ENCODE data around the gene VAV2. TPM values are rescaled to one million over a fixed set of nuclear protein-coding genes. Genes with fewer than 3 reads are reported as not detected.

Gene VAV2
- total RNA-seq, 1 donor from 2014 or later, result 9.1 TPM

- ATAC-seq, result peak; percentile 91
Observed at GRCh38 chr9:133874060-133874657, 118.0 kb downstream of the VAV2 start.

DNA sequence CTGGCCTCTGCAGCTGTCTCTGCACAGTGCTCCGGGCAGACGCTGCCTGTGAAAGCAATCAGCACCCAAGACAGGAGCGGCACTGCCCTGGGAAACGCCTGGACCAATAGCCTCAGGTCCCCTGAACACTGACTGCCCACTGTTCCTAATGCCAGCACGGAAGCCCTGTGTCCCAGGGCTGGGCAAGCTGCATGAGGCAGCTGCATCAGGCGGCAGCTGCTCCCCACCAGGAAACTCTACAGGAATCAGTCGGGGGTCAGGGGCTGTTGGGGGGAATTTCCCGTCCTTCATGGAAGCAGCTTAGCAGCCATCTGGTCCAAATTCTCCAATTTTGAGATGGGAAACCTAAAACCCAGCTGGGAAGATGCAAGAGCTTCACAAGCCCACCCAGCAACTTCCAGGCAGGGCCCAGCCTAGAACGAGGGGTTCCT, 118.6 kb downstream of the VAV2 start:
- no peak for ATAC-seq

DNA sequence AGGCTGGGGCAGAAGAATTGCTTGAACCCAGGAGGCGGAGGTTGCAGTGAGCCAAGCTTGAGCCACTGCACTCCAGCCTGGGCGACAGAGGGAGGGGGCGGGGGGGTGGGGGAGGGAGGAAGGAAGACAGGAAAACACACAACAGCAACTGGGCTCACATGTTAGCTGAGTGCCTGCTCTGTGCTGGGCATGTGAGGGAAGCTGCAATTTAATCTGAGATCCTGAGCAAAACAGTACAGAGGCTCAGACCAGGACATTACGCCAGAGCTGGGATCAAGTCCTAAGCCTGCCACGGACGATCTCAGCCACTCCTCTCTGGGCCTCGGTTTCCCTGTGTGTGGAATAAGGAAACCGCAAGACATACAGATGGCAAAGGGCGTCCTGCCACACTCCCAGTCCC, 119.1 kb downstream of the VAV2 start:
- ATAC-seq, result no peak

DNA sequence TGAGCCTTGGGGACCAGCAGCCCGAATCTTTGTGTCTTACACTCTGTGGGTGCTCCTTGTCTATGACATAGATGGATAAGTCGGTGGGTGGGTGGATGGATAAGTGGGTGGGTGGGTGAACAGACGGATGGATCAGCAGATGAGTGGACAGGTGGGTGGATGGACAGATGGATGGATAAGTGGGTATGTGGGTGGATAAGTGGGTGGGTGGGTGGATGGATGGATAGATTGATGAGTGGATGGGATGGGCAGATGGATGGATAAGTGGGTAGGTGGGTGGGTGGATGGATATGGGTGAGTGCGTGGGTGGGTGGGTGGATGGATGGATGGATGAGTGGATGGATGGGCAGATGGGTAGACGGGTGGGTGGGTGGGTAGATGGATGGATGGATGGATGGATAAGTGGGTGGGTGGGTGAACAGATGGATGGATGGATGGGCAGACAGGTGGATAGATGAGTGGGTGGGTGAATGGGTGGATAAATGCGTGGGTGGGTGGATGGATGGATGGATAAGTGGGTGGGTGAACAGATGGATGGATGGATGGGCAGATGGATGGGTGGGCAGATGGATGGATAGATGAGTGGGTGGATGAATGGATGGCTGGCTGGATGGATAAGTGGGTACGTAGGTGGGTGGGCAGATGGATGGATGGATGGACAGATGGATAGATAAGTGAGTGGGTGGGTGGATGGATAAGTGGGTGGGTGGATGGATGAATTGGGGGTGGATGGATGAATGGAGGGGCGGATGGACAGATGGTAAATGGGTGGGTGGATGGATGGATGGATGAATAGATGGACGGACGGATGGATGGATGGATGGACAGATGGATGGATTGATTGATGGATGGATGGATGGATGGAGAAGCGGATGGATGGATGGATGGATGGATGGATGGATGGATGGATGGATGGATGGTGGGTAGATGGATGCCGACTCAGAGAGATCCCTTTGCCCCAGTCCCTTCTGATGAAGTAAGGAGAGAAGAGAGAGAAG, 121.2 kb downstream of the VAV2 start:
- no peak for ATAC-seq

DNA sequence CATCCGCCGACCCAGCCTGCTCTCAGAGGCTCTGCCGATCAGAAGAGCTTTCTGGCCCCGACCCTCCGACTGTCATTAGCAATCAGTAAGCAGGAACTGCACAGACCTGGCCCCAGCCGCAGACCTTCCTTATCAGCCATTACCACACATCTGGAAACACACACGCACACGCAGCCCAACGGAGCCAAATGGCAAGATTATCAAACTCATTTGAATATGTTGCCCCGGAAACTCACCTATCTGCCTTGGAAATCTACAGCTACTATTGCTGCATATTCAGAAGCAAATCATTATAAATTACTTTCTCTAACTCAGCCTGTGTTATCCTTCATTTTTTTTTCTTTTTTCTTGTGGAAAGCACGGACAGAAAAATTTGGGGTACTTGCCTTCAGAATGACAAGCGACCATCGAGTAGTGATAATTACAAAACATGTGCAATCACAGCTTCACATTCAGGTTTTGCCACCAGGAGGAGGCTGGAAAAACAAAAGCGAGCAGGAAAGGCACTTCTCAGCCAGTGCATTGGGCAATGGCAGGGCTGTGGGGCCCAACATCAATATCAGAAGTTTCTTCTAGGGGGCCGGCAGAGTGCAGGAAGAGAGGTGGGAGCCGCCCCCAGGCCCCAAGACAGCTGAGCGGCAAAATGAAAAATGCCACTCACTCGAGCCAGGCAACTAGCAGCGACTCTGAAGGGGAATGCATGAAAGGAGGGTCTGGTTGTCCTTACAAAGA, 122.3 kb downstream of the VAV2 start:
- ATAC-seq, result no peak

DNA sequence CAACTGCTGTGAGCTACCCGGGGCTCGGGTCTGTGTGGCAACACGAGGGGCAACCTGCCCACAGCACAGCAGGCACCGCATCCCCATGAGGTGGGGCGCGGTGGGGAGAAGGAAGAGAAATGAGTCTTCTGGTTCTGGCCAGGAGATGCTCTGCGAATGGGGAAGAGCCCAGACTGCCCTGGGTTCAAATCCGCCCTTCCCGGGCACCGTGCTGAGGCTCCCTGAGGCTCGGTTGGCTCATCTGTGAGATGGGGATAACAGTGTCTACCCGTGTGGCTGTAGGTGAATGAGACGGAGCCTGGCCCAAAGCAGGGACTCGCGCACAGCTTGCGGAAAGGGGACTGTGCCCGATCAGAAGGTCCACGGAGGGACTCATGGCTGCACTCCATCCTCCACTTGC, 123.9 kb downstream of the VAV2 start:
- no peak for ATAC-seq

- no peak for ATAC-seq
Observed at GRCh38 chr9:133866946-133867345, 125.2 kb downstream of the VAV2 start.

GRCh38 chr9:133864011-133864410, 128.1 kb downstream of the VAV2 start:
- ATAC-seq, result no peak

DNA sequence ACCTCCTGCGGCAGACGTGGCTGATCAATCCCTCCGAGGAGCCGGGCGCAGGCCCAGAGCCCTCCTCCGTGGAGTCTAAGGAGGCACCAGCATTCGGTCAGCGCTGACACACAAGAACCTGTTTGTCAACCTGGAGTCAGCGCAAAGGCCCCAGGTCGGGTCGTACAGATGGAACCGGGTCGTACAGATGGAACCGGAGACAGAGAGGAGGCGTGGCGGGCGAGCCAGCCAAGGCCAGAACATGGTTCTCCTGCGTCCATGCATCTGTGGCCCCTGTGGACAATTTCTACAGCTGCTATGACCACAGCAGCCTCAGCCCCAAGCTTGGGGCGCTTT, 128.9 kb downstream of the VAV2 start:
- no peak for ATAC-seq

- no peak for ATAC-seq
Observed at GRCh38 chr9:133862585-133863256, 129.4 kb downstream of the VAV2 start.

- ATAC-seq, result no peak
Observed at GRCh38 chr9:133861692-133862091, 130.4 kb downstream of the VAV2 start.

- ATAC-seq, result no peak
Observed at GRCh38 chr9:133861086-133861485, 131.0 kb downstream of the VAV2 start.

DNA sequence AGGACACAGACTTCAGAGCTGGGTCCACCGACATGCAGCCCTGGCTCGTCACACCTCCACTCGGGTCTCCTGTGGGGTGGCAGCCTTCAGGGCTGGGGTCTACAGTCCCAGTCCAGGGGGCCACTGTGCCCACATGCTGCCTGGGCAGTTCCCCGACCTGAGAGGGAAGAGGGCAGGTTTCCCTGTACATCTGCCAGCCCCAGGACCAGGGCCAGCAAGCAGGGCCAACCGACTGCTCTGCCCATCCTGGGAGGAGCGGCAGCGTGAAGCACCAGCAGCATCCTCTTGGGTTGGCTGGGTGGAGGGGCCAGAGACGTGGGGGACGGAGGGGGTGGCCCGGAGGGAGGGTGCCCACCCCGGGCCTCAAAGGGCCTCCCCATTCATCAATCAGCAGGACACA, 133.4 kb downstream of the VAV2 start:
- ATAC-seq, result no peak

- ATAC-seq, result no peak
Observed at GRCh38 chr9:133857639-133858038, 134.5 kb downstream of the VAV2 start.

DNA sequence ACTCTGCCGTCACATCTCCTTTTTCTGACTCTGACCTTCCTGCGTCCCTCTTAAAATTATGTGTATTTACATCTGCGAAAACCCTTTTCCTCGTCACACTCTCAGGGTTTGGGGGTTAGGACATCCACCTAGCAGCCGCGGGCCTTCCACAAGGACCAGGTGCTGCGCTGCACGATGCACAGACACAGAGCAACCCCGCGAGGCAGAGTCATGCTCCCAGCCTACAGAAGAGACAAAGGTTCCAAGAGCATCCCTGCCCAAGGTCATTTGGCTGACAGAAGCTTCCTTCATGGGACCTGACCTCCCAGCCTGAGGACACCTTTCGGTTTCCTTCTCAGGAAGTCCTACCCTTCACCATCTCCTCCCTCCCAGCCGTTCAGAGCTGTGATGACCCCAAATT, 135.3 kb downstream of the VAV2 start:
- ATAC-seq, result no peak

- ATAC-seq, result no peak
Observed at GRCh38 chr9:133855802-133856521, 136.2 kb downstream of the VAV2 start.

DNA sequence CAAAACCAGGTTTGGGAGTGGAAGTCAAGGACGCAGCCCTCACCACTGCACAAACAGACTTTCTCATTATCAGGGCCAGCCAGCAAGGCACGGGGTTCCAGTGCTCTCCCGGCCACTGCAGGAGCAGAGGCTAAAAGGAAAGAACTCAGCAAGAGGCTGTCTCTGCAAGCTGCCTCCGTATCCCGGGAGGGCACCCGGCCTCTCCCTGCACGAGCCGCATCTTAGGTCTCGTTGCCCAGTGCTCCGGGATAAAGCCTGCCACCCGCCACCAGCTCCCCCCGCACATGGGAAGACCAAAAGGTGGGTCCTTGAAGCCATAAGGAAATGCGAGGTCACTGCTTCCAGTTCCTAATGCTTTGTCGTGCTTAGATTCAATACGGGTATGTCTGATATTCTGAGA, 136.8 kb downstream of the VAV2 start:
- ATAC-seq, result no peak

- ATAC-seq, result no peak
Observed at GRCh38 chr9:133854765-133855164, 137.4 kb downstream of the VAV2 start.

DNA sequence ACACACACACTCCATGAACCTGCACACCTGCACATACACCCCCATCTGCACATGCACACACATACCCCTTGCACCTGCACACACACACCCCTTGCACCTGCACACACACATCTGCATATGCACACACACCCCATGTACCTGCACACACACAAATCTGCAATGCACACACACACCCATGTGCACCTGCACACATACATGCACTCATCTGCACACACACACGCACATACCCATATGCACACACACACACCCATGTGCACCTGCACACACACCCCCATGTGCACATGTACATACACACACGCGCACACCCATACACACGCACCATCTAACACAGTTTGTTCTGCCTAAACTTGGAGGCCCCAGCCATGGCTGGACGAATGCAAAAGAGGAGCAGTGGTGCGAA, 138.1 kb downstream of the VAV2 start:
- ATAC-seq, result no peak

DNA sequence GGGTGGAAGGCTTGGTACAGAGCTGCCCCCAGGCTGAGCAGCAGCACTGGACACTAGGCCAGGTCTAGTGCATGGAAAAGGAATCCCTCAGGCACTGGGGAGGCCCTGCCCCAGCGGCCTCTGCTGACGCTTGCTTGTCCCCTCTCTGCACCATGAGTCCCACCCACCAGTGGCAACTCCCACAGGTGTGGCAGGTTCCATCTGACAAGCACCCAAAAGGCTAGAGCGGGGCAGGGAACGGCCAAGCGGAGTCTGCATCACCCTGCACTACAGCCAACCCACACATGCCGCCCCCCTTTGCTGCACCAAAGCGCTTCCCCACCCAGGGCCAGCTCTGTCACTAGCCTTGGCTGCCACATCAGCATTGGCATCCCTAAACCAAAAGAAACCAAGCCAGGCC, 138.8 kb downstream of the VAV2 start:
- ATAC-seq, result no peak

DNA sequence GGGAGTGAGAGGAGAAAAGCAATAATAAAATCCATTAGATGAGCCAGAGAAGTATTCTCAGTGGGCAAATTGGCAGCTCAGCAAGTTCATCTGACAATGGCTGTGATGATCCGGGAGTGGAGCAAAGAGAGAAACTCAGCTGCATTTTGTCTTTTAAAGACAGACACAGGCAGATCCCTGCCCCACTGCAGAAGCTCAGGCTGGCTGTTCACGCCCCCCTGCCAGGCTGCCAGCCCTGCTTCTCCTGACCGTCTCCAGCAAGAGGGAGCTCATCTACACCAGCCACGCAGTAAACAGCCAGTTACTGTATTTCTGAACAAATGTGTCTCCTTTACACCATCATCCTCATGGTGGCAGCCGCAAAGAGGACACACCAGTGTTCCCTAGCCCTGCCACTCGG, 139.7 kb downstream of the VAV2 start:
- ATAC-seq, result no peak

GRCh38 chr9:133851693-133852092, 140.4 kb downstream of the VAV2 start:
- no peak for ATAC-seq

All from esophagus mucosa (tissue), 1 donor.